Loucy (cell line): Measurements from ENCODE around the gene MON2.
"Not testable (repeated sequence)": the region's sequence is repeated elsewhere in the genome, so short reads cannot be mapped to it uniquely, and the experiment has no call there.

ENCODE experiments used
- H2AFZ ChIP-seq: fragments of 200-600 bp; sonication (generic); 2 replicates; pipeline ENCODE4 v1.6.0; 2016; ENCODE audit warnings: antibody characterized with exemption, mild to moderate bottlenecking, low read length, moderate library complexity
- H3F3A ChIP-seq: fragments of 200-600 bp; 2 replicates; pipeline ENCODE4 v1.6.0; 2016; ENCODE audit warnings: antibody characterized with exemption, low read depth, mild to moderate bottlenecking
- H3K27me3 ChIP-seq: fragments of 200-600 bp; sonication (generic); 2 replicates; pipeline ENCODE4 v1.6.1; 2014; ENCODE audit warnings: low read length, mild to moderate bottlenecking; ENCODE audit not compliant: insufficient read depth, poor library complexity, severe bottlenecking
- H3K36me3 ChIP-seq: fragments of 200-600 bp; sonication (generic); 2 replicates; pipeline ENCODE4 v1.6.1; 2016; ENCODE audit warnings: low read length; ENCODE audit not compliant: insufficient read depth
- H3K4me1 ChIP-seq: fragments of 200-600 bp; sonication (generic); 2 replicates; pipeline ENCODE4 v1.5.1; 2014; ENCODE audit warnings: low read length, mild to moderate bottlenecking; ENCODE audit not compliant: insufficient read depth, poor library complexity, severe bottlenecking
- H3K4me2 ChIP-seq: fragments of 200-600 bp; sonication (generic); 2 replicates; pipeline ENCODE4 v1.6.0; 2014; ENCODE audit warnings: antibody characterized with exemption, low read length, low read depth, mild to moderate bottlenecking; ENCODE audit not compliant: poor library complexity, severe bottlenecking
- H3K4me3 ChIP-seq: fragments of 200-600 bp; sonication (generic); 2 replicates; pipeline ENCODE4 v1.5.1; 2014; ENCODE audit warnings: low read length, mild to moderate bottlenecking, mixed read lengths; ENCODE audit not compliant: poor library complexity, severe bottlenecking
- H3K79me2 ChIP-seq: fragments of 200-600 bp; sonication (generic); 2 replicates; pipeline ENCODE4 v1.6.1; 2014; ENCODE audit warnings: low read length; ENCODE audit not compliant: insufficient read depth
- H3K9ac ChIP-seq: fragments of 200-600 bp; sonication (generic); 2 replicates; pipeline ENCODE4 v1.6.0; 2014; ENCODE audit warnings: mild to moderate bottlenecking, low read depth, low read length, moderate library complexity; ENCODE audit not compliant: poor library complexity, severe bottlenecking
- H3K9me2 ChIP-seq: fragments of 200-600 bp; sonication (generic); replicated peaks from 2 replicates; pipeline ENCODE4 v1.6.1; 2016; ENCODE audit warnings: low read depth, low read length, mixed read lengths
- H3K9me3 ChIP-seq: fragments of 200-600 bp; sonication (generic); 2 replicates; pipeline ENCODE4 v1.6.1; 2014; ENCODE audit warnings: mild to moderate bottlenecking, antibody characterized with exemption, low read length, low read depth; ENCODE audit not compliant: insufficient read depth
- H4K20me1 ChIP-seq: fragments of 200-600 bp; sonication (generic); 2 replicates; pipeline ENCODE4 v1.6.0; 2014; ENCODE audit warnings: antibody characterized with exemption, low read length, mild to moderate bottlenecking; ENCODE audit not compliant: insufficient read depth, poor library complexity, severe bottlenecking
- EZH2phosphoT487 ChIP-seq: fragments of 200-600 bp; IDR thresholded peaks from 2 replicates; pipeline ENCODE4 v1.6.1; 2018; ENCODE audit warnings: antibody characterized with exemption, mild to moderate bottlenecking, moderate library complexity, borderline replicate concordance
- TF ChIP-seq, protein P1 (sequence below): fragments of 200-600 bp; sonication (generic); conservative IDR thresholded peaks from 2 replicates; pipeline ENCODE4 v1.5.1; 2014; ENCODE audit warnings: mild to moderate bottlenecking, antibody characterized with exemption, low read length

The MON2 gene

DNA sequence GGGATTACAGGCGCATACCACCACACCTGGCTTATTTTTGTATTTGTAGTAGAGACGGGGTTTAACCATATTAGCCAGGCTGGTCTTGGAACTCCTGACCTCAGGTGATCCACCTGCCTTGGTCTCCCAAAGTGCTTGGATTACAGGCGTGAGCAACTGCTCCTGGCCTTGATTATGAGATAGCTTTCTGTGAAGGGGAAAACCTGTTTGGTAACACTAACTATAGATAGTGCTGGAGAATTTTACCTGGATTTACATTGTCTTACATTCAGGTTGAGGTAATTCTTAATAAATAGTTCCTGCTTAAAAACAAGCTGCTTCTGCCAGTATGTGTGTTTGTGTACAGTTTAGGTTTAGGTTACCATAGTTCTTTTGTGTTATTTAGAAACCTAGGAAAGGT is 77.1 kb downstream of the MON2 start:
- Histone ChIP-seq H3K36me3 (peaks cover 44% of the 10 kb centered on the region; the same call in 1 of the 2 replicates), H2AFZ (no peak overlapping the region)

DNA sequence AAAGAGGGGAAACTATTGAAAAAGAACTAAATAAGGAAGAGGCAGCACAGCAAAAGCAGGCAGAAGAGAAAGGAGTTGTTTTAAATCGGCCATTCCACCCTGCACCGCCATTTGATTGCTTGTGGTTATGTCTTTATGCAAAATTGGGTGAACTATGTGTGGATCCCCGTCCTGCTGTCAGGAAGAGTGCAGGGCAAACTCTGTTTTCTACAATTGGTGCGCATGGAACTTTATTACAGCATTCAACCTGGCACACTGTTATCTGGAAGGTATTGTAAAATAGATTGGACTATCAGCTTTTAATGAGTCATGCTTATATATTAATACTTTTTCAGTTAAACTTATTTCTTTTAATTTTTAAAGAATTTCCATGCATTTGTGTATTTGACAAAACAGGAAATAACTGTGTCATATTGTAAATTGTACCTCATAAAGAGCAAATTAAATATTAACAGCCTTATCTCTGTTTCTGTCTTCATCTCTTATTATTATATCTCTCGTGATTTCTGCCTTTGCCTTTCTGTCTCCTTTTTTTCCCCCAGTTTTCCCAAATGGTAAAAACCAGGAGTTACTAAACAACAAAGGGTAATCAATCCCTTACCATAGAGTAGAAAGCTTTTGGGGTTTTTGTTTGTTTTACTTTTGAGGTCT is 86.4 kb downstream of the MON2 start:
- Histone ChIP-seq H3K4me2 (no peak overlapping the region), H3K4me3 (no peak overlapping the region), H3K27me3 (no peaks in the 10 kb centered on the region), H3K4me1 (no peaks in the 10 kb centered on the region), H4K20me1 (no peaks in the 10 kb centered on the region), H3K36me3 (peaks cover 35% of the 10 kb centered on the region), H2AFZ (no peak overlapping the region), H3K9me3 (no peaks in the 10 kb centered on the region), H3F3A (no peaks in the 10 kb centered on the region), H3K9ac (no peak overlapping the region), H3K79me2 (no peaks in the 10 kb centered on the region), H3K9me2 (no peaks in the 10 kb centered on the region)
- no peak for TF ChIP-seq EZH2phosphoT487
- TF ChIP-seq, protein P1, sequence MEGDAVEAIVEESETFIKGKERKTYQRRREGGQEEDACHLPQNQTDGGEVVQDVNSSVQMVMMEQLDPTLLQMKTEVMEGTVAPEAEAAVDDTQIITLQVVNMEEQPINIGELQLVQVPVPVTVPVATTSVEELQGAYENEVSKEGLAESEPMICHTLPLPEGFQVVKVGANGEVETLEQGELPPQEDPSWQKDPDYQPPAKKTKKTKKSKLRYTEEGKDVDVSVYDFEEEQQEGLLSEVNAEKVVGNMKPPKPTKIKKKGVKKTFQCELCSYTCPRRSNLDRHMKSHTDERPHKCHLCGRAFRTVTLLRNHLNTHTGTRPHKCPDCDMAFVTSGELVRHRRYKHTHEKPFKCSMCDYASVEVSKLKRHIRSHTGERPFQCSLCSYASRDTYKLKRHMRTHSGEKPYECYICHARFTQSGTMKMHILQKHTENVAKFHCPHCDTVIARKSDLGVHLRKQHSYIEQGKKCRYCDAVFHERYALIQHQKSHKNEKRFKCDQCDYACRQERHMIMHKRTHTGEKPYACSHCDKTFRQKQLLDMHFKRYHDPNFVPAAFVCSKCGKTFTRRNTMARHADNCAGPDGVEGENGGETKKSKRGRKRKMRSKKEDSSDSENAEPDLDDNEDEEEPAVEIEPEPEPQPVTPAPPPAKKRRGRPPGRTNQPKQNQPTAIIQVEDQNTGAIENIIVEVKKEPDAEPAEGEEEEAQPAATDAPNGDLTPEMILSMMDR: no peak

More for the DNA sequence above, 77.1 kb downstream of the MON2 start:
- Histone ChIP-seq H3K4me1 (no peaks in the 10 kb centered on the region), H3K27me3 (no peaks in the 10 kb centered on the region), H3K4me2 (no peak overlapping the region), H3K9ac (no peak overlapping the region), H3K9me3 (no peaks in the 10 kb centered on the region), H3K9me2 (no peaks in the 10 kb centered on the region), H3K4me3 (no peak overlapping the region), H4K20me1 (no peaks in the 10 kb centered on the region), H3K79me2 (no peaks in the 10 kb centered on the region), H3F3A (no peaks in the 10 kb centered on the region)
- TF ChIP-seq, protein P1: no peak
- no peak for TF ChIP-seq EZH2phosphoT487

- not testable (repeated sequence) for H3K4me2 ChIP-seq, H3K79me2 ChIP-seq, H3K9me2 ChIP-seq, H3K9me3 ChIP-seq, H3K27me3 ChIP-seq, H2AFZ ChIP-seq, H3K9ac ChIP-seq, H4K20me1 ChIP-seq, H3K4me3 ChIP-seq, H3F3A ChIP-seq, H3K4me1 ChIP-seq
- peaks cover 21% of the 10 kb centered on the region; the same call in 1 of the 2 replicates for H3K36me3 ChIP-seq
Measured at GRCh38 chr12:62559366-62559765, 92.7 kb downstream of the MON2 start.

DNA sequence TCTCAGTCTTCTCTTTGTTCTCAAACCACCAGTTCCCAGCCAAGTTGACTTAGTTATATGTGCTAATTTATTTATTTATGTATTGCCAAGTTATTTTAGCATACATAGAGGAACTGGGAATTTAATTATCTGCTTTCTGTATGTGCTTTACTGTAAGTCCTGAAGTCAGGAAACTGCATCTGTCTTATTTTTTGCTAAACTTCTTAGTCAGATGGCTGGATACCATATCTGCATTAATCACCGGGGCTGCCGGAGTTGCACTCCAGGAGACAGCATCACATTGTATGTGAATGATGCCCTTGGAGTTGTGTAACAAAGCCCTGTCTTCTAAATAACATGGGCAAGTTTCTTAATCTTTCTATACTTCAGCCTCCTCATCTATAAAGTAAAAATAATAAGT is 96.2 kb downstream of the MON2 start:
- H3K4me3 ChIP-seq: no peak overlapping the region
- no peaks in the 10 kb centered on the region for H3K9me3 ChIP-seq
- H3K36me3 ChIP-seq: peaks cover 24% of the 10 kb centered on the region; the same call in 1 of the 2 replicates
- H3K9ac ChIP-seq: no peak overlapping the region
- H3F3A ChIP-seq: no peaks in the 10 kb centered on the region
- H4K20me1 ChIP-seq: no peaks in the 10 kb centered on the region
- no peak overlapping the region for H3K4me2 ChIP-seq
- H3K79me2 ChIP-seq: no peaks in the 10 kb centered on the region
- H3K9me2 ChIP-seq: no peaks in the 10 kb centered on the region
- H2AFZ ChIP-seq: no peak overlapping the region
- H3K4me1 ChIP-seq: no peaks in the 10 kb centered on the region
- TF ChIP-seq, protein P1: no peak
- no peak for TF ChIP-seq EZH2phosphoT487
- no peaks in the 10 kb centered on the region for H3K27me3 ChIP-seq
